ENCODE data around the gene POMGNT2.

- no peak for TF ChIP-seq CTCF (IDR thresholded peaks at IDR 0.05; ENCODE audit: low read depth, low read length, missing input control)
- no peak for TF ChIP-seq YY1 (IDR thresholded peaks at IDR 0.05)
- no peak for TF ChIP-seq HNF4G (IDR thresholded peaks at IDR 0.05)
- TF ChIP-seq GABPA (IDR thresholded peaks at IDR 0.05 in 1 of 2, conservative IDR thresholded peaks at IDR 0.05 in 1 of 2): no peak
- no peak for TF ChIP-seq FOXA1 (IDR thresholded peaks at IDR 0.05)
- TF ChIP-seq EGR1 (IDR thresholded peaks at IDR 0.05; ENCODE audit: low read depth in 2 of 2): no peak
- TF ChIP-seq RXRA (IDR thresholded peaks at IDR 0.05): no peak
- no peak for TF ChIP-seq RAD21 (IDR thresholded peaks at IDR 0.05)
Measured at GRCh38 chr3:43077707-43078106, 28.2 kb downstream of the POMGNT2 start.

Data from liver (tissue), 3 donors.